Measurements from ENCODE around the gene HIGD1C.

DNA sequence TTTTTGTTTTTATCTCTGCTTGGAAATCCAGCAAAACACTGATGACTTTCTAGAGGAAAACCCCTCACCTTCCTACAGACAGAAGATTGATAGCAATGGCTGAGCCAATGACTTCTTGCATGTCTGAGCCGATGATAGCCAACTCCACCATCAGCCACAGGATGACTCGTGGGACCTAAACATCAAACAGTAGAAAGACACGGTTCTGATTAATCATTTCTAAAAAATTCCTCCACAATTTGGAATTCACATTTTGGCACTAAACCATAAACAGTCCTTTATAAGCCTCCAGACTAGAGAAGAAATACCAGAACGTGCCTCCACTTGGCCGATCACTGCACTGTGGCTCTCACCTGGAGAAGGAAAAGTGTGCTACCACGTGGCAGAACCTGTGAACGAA is 47.9 kb downstream of the HIGD1C start:
- TF ChIP-seq, protein P1, sequence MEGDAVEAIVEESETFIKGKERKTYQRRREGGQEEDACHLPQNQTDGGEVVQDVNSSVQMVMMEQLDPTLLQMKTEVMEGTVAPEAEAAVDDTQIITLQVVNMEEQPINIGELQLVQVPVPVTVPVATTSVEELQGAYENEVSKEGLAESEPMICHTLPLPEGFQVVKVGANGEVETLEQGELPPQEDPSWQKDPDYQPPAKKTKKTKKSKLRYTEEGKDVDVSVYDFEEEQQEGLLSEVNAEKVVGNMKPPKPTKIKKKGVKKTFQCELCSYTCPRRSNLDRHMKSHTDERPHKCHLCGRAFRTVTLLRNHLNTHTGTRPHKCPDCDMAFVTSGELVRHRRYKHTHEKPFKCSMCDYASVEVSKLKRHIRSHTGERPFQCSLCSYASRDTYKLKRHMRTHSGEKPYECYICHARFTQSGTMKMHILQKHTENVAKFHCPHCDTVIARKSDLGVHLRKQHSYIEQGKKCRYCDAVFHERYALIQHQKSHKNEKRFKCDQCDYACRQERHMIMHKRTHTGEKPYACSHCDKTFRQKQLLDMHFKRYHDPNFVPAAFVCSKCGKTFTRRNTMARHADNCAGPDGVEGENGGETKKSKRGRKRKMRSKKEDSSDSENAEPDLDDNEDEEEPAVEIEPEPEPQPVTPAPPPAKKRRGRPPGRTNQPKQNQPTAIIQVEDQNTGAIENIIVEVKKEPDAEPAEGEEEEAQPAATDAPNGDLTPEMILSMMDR (IDR thresholded peaks at IDR 0.05; ENCODE audit: insufficient read depth, low read length): no peak
- TF ChIP-seq SPI1 (IDR thresholded peaks at IDR 0.05; ENCODE audit: borderline replicate concordance, low read depth) (no peak), GABPA (IDR thresholded peaks at IDR 0.05; ENCODE audit: low read depth) (no peak)
